ENCODE measurements around the gene PREB. TPM values are rescaled to one million over a fixed set of nuclear protein-coding genes. Genes with fewer than 3 reads are reported as not detected.

Gene PREB
- total and polyA plus RNA-seq, 2 donors (not counting 3 experiments of a cell fraction or from before 2014, with no cell fraction given) = 47.2 to 73.3 TPM

GRCh38 chr2:27089111-27089954, 45.1 kb downstream of the PREB start:
- no peak for FAIRE-seq
- no TSS peak for BruUV-seq (replicated peaks)
- Histone ChIP-seq H3K27ac (ENCODE audit: insufficient read depth, low read depth, low read length) (no peak overlapping the region), H3K9me1 (replicated peaks; ENCODE audit: control insufficient read depth, extremely low read depth, insufficient read depth, low read length) (no peaks in the 10 kb centered on the region), H3K36me3 (ENCODE audit: control insufficient read depth in 2 of 2, extremely low read depth in 1 of 2, insufficient read depth in 2 of 2, low read length in 2 of 2) (no peaks in the 10 kb centered on the region), H3K4me3 (replicated peaks in 1 of 3; ENCODE audit: insufficient read depth in 1 of 3, low read depth in 1 of 3, low read length in 3 of 3) (no peak overlapping the region), H4K20me1 (replicated peaks; ENCODE audit: control insufficient read depth, extremely low read depth, insufficient read depth, low read length) (no peaks in the 10 kb centered on the region), H3K4me1 (ENCODE audit: control insufficient read depth, extremely low read depth, insufficient read depth, low read length) (peaks cover 5% of the 10 kb centered on the region), H3K79me2 (ENCODE audit: control insufficient read depth, insufficient read depth, low read length) (no peaks in the 10 kb centered on the region), H3K27me3 (ENCODE audit: control insufficient read depth in 2 of 2, insufficient read depth in 2 of 2, low read length in 2 of 2) (no peaks in the 10 kb centered on the region), H3K9ac (replicated peaks; ENCODE audit: extremely low read depth, insufficient read depth, low read length) (no peak overlapping the region), H2AFZ (ENCODE audit: low read depth, low read length) (no peak overlapping the region), H3K4me2 (ENCODE audit: insufficient read depth, low read length) (no peak overlapping the region), H3K9me3 (replicated peaks; ENCODE audit: control insufficient read depth, insufficient read depth, low read length) (no peaks in the 10 kb centered on the region)
- POLR2A ChIA-PET = no interaction called here
- intact Hi-C loops (cut with micrococcal nuclease) (loop anchor here (5.0 kb wide), 1 partner anchor 242 kb away; the partner anchor contains the start of gene DPYSL5), dilution Hi-C loops (cut with MboI; ENCODE audit: extremely low pct_ligation_motif_present, low sequenced_read_pairs) (no loop called here)
- no peak for DNase-seq (ENCODE audit: low read depth, low spot score)
- CTCF ChIA-PET = interaction anchor here (0.6 to 2.5 kb wide), 4 partner anchors 7 to 127 kb away, joined by 3 to 14 read pairs (median 3); no protein-coding TSS in a partner anchor
- TF ChIP-seq JUN (IDR thresholded peaks at IDR 0.05; ENCODE audit: borderline replicate concordance, insufficient read depth, insufficient read length, low read depth) (no peak), CTCF (IDR thresholded peaks at IDR 0.05; ENCODE audit: extremely low read depth in 1 of 2, insufficient read depth in 1 of 2, low read depth in 1 of 2, low read length in 2 of 2) (no peak), POLR2AphosphoS5 (IDR thresholded peaks at IDR 0.05; ENCODE audit: insufficient read depth, low read depth, low read length) (no peak), EZH2 (IDR thresholded peaks at IDR 0.05; ENCODE audit: borderline replicate concordance, low read depth, low read length, severe bottlenecking) (no peak), POLR2A (IDR thresholded peaks at IDR 0.05; ENCODE audit: low read depth, low read length) (no peak), FOS (IDR thresholded peaks at IDR 0.05; ENCODE audit: borderline replicate concordance, insufficient read depth, low read length) (no peak), GATA2 (IDR thresholded peaks at IDR 0.05; ENCODE audit: insufficient read depth, insufficient read length, low read depth, low read length) (no peak), MYC (IDR thresholded peaks at IDR 0.05; ENCODE audit: low read depth, low read length) (no peak)
- TF ChIP-seq, protein P1, sequence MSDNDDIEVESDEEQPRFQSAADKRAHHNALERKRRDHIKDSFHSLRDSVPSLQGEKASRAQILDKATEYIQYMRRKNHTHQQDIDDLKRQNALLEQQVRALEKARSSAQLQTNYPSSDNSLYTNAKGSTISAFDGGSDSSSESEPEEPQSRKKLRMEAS (IDR thresholded peaks at IDR 0.05; ENCODE audit: insufficient read depth, insufficient read length) = no peak
